Neuron (in vitro differentiated cells): ENCODE results near the gene EZR.
"Not testable (repeated sequence)": the region's sequence is repeated elsewhere in the genome, so short reads cannot be mapped to it uniquely, and the experiment has no call there.

Experiments
- H2AFZ ChIP-seq: one replicate; pipeline ENCODE4 v1.6.1; 2013; ENCODE audit warnings: low read depth, mild to moderate bottlenecking, inconsistent platforms, low read length, moderate library complexity
- H3K27me3 ChIP-seq: one replicate; pipeline ENCODE4 v1.6.1; 2013; ENCODE audit warnings: low read length; ENCODE audit not compliant: insufficient read depth
- H3K36me3 ChIP-seq: one replicate; pipeline ENCODE4 v1.6.1; 2013; ENCODE audit warnings: low read length; ENCODE audit not compliant: insufficient read depth
- H3K4me1 ChIP-seq: one replicate; pipeline ENCODE4 v1.6.1; 2013; ENCODE audit warnings: low read length; ENCODE audit not compliant: insufficient read depth
- H3K4me3 ChIP-seq: 2 replicates; pipeline ENCODE4 v1.5.1; 2013; ENCODE audit warnings: mild to moderate bottlenecking, low read length, moderate library complexity
- H3K9me3 ChIP-seq: one replicate; pipeline ENCODE4 v1.6.1; 2013; ENCODE audit warnings: low read length

EZR gene

GRCh38 chr6:158852312-158853071, 33.3 kb upstream of the EZR start:
- no peaks in the 10 kb centered on the region for H3K9me3 ChIP-seq
- no peak overlapping the region for H3K4me3 ChIP-seq
- H3K4me1 ChIP-seq = peaks cover 25% of the 10 kb centered on the region
- no peaks in the 10 kb centered on the region for H3K36me3 ChIP-seq
- no peak overlapping the region for H2AFZ ChIP-seq
- H3K27me3 ChIP-seq = peaks cover 15% of the 10 kb centered on the region

GRCh38 chr6:158850807-158851115, 31.6 kb upstream of the EZR start:
- no peak overlapping the region for H3K4me3 ChIP-seq
- no peaks in the 10 kb centered on the region for H3K36me3 ChIP-seq
- H3K9me3 ChIP-seq = no peaks in the 10 kb centered on the region
- peaks cover 25% of the 10 kb centered on the region for H3K4me1 ChIP-seq
- H2AFZ ChIP-seq = no peak overlapping the region
- H3K27me3 ChIP-seq = peaks cover 16% of the 10 kb centered on the region

- Histone ChIP-seq H3K4me3 (no peak overlapping the region), H3K27me3 (peaks cover 15% of the 10 kb centered on the region), H3K36me3 (no peaks in the 10 kb centered on the region), H2AFZ (no peak overlapping the region), H3K4me1 (peaks cover 25% of the 10 kb centered on the region), H3K9me3 (no peaks in the 10 kb centered on the region)
These were observed 31.0 kb upstream of the EZR start for GRCh38 chr6:158849899-158850806.

GRCh38 chr6:158848490-158848895, 29.3 kb upstream of the EZR start:
- H3K9me3 ChIP-seq = no peaks in the 10 kb centered on the region
- H3K4me1 ChIP-seq = peaks cover 15% of the 10 kb centered on the region
- no peak overlapping the region for H3K4me3 ChIP-seq
- no peaks in the 10 kb centered on the region for H3K36me3 ChIP-seq
- peaks cover 18% of the 10 kb centered on the region for H3K27me3 ChIP-seq
- no peak overlapping the region for H2AFZ ChIP-seq

- no peaks in the 10 kb centered on the region for H3K36me3 ChIP-seq
- no peak overlapping the region for H3K4me3 ChIP-seq
- H3K9me3 ChIP-seq = no peaks in the 10 kb centered on the region
- H3K27me3 ChIP-seq = peaks cover 18% of the 10 kb centered on the region
- no peak overlapping the region for H2AFZ ChIP-seq
- peaks cover 8% of the 10 kb centered on the region for H3K4me1 ChIP-seq
These were observed 28.6 kb upstream of the EZR start for GRCh38 chr6:158847786-158848185.

GRCh38 chr6:158847012-158847529, 27.9 kb upstream of the EZR start:
- H3K4me1 ChIP-seq = peaks cover 7% of the 10 kb centered on the region
- peaks cover 12% of the 10 kb centered on the region for H3K27me3 ChIP-seq
- no peak overlapping the region for H2AFZ ChIP-seq
- H3K36me3 ChIP-seq = no peaks in the 10 kb centered on the region
- H3K4me3 ChIP-seq = no peak overlapping the region
- H3K9me3 ChIP-seq = no peaks in the 10 kb centered on the region

- Histone ChIP-seq H3K36me3 (no peaks in the 10 kb centered on the region), H2AFZ (no peak overlapping the region), H3K4me1 (no peaks in the 10 kb centered on the region), H3K4me3 (no peak overlapping the region), H3K27me3 (peaks cover 7% of the 10 kb centered on the region), H3K9me3 (no peaks in the 10 kb centered on the region)
These were observed 24.8 kb upstream of the EZR start for GRCh38 chr6:158843751-158844683.

GRCh38 chr6:158841358-158841757, 22.2 kb upstream of the EZR start:
- H3K36me3 ChIP-seq = no peaks in the 10 kb centered on the region
- no peak overlapping the region for H3K4me3 ChIP-seq
- peaks cover 4% of the 10 kb centered on the region for H3K9me3 ChIP-seq
- H3K27me3 ChIP-seq = peaks cover 4% of the 10 kb centered on the region
- H3K4me1 ChIP-seq = no peaks in the 10 kb centered on the region
- no peak overlapping the region for H2AFZ ChIP-seq

- H3K4me3 ChIP-seq = no peak overlapping the region
- no peaks in the 10 kb centered on the region for H3K4me1 ChIP-seq
- H3K27me3 ChIP-seq = peaks cover 4% of the 10 kb centered on the region
- peaks cover 4% of the 10 kb centered on the region for H3K9me3 ChIP-seq
- H2AFZ ChIP-seq = no peak overlapping the region
- no peaks in the 10 kb centered on the region for H3K36me3 ChIP-seq
These were observed 21.3 kb upstream of the EZR start for GRCh38 chr6:158840465-158840864.

- no peaks in the 10 kb centered on the region for H3K4me1 ChIP-seq
- no peak overlapping the region for H3K4me3 ChIP-seq
- H2AFZ ChIP-seq = no peak overlapping the region
- peaks cover 4% of the 10 kb centered on the region for H3K9me3 ChIP-seq
- no peaks in the 10 kb centered on the region for H3K36me3 ChIP-seq
- peaks cover 4% of the 10 kb centered on the region for H3K27me3 ChIP-seq
These were observed 20.6 kb upstream of the EZR start for GRCh38 chr6:158839796-158840195.

GRCh38 chr6:158838790-158839189, 19.6 kb upstream of the EZR start:
- H3K4me1 ChIP-seq, H3K4me3 ChIP-seq, H3K9me3 ChIP-seq, H2AFZ ChIP-seq, H3K36me3 ChIP-seq, H3K27me3 ChIP-seq: not testable (repeated sequence)

GRCh38 chr6:158837684-158838625, 18.8 kb upstream of the EZR start:
- Histone ChIP-seq H3K27me3 (peaks cover 2% of the 10 kb centered on the region), H2AFZ (no peak overlapping the region), H3K36me3 (no peaks in the 10 kb centered on the region), H3K4me1 (no peaks in the 10 kb centered on the region), H3K9me3 (peaks cover 4% of the 10 kb centered on the region), H3K4me3 (no peak overlapping the region)
